ENCODE results near the gene SCRT2.

- TF ChIP-seq POLR2A (IDR thresholded peaks at IDR 0.05; ENCODE audit: low read depth, low read length) (no peak), PAX5 (IDR thresholded peaks at IDR 0.05; ENCODE audit: insufficient read depth, low read length, severe bottlenecking) (no peak), POLR2AphosphoS5 (IDR thresholded peaks at IDR 0.05; ENCODE audit: low read depth, low read length) (no peak), SPI1 (IDR thresholded peaks at IDR 0.05; ENCODE audit: low read depth, low read length) (no peak)
Observed at GRCh38 chr20:709991-710779, 34.6 kb upstream of the SCRT2 start.

Data from GM12891 (cell line).